Prostate gland (tissue), 2 donors: Measurements from ENCODE around the gene MRGPRX2. TPM values are rescaled to one million over a fixed set of nuclear protein-coding genes. Genes with fewer than 3 reads are reported as not detected.

Experiments
- DNase-seq: peaks from one replicate; pipeline ENCODE4 v3.0.0-alpha.2; 2019; ENCODE audit warnings: low spot score
- H3K27ac ChIP-seq, 2 donors: fragments of 200-600 bp; sonication (generic); 2 replicates each; pipeline ENCODE4 v1.5.1; 2017 to 2019
- H3K27me3 ChIP-seq: fragments of 200-600 bp; sonication (generic); replicated peaks from 2 replicates; pipeline ENCODE4 v1.5.1; 2019; ENCODE audit not compliant: insufficient read depth
- H3K36me3 ChIP-seq, 2 donors: fragments of 200-600 bp; sonication (generic); 1 replicate in 1 of 2; 2 replicates in 1 of 2; pipeline versions ENCODE4 v1.5.1 to v1.8.1; 2017 to 2019
- H3K4me1 ChIP-seq: fragments of 200-600 bp; sonication (generic); replicated peaks from 2 replicates; pipeline ENCODE4 v1.5.1; 2019
- H3K4me3 ChIP-seq, 2 donors: fragments of 200-600 bp; sonication (generic); 2 replicates each; pipeline ENCODE4 v1.5.1; 2017 to 2019
- H3K9me3 ChIP-seq: fragments of 200-600 bp; sonication (generic); 2 replicates; pipeline ENCODE4 v1.5.1; 2017
- POLR2A ChIP-seq: fragments of 450-650 bp; IDR thresholded peaks from one replicate; pipeline ENCODE4 v1.6.1; 2016; ENCODE audit warnings: antibody characterized with exemption, mild to moderate bottlenecking
- POLR2AphosphoS5 ChIP-seq: sonication (generic); formaldehyde crosslinking; IDR thresholded peaks from one replicate; pipeline ENCODE4 v1.6.1; 2017; ENCODE audit warnings: antibody characterized with exemption
- intact Hi-C: fragments of 100-400 bp; cut with DNase I; formaldehyde crosslinking; loops from one replicate; pipeline ENCODE4 v1.14.2; 2022
- total RNA-seq, 2 donors: library from RNA; depleted of rRNA; stranded (reverse); fragments of >200 nt; gene quantifications; one replicate each; pipeline ENCODE4 v1.1.0, GENCODE V29; 2016

The MRGPRX2 gene
- total RNA-seq, 2 donors from 2014 or later, result not detected

DNA sequence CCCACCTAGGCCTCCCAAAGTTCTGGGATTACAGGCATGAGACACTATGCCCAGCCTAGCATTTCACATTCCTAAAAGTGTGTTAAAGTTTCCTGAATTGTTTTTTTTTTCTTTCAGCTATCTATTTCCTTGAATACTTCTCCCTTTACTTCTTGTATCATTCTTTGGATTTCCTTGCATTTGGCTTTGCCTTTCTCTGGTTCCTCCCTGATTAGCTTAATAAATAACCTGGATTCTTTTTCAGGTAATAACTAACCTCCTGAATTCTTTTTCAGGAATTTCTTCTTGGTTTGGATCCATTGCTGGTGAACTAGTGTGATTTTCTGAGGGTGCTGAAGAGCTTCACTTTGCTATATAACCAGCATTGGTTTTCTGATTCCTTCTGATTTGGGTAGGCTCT lies 47.9 kb downstream of the MRGPRX2 start:
- H3K4me1 ChIP-seq, result no peaks in the 10 kb centered on the region
- H3K36me3 ChIP-seq, result no peaks in the 10 kb centered on the region
- TF ChIP-seq POLR2A (no peak), POLR2AphosphoS5 (no peak)
- intact Hi-C loops, result no loop called here
- DNase-seq, result no peak
- H3K4me3 ChIP-seq, result no peak overlapping the region
- H3K27me3 ChIP-seq, result no peaks in the 10 kb centered on the region
- no peaks in the 10 kb centered on the region for H3K9me3 ChIP-seq
- H3K27ac ChIP-seq, result no peak overlapping the region

Other genes starting within 250 kb of the MRGPRX2 start
- gene MRGPRX1, start 121.3 kb downstream of the MRGPRX2 start, total RNA-seq, result not detected
- gene ZDHHC13, start 56.5 kb upstream of the MRGPRX2 start, total RNA-seq, result 10 to 100 TPM; 12.2 to 12.3 TPM
- gene CSRP3, start 141.3 kb upstream of the MRGPRX2 start, total RNA-seq, result 1 to 10 TPM in 1 of 2 donors, not detected in 1; 2.7 TPM
- gene E2F8, start 180.2 kb upstream of the MRGPRX2 start, total RNA-seq, result under 1 TPM; 0.46 to 0.57 TPM